ENCODE data around the gene GPR87.

DNA sequence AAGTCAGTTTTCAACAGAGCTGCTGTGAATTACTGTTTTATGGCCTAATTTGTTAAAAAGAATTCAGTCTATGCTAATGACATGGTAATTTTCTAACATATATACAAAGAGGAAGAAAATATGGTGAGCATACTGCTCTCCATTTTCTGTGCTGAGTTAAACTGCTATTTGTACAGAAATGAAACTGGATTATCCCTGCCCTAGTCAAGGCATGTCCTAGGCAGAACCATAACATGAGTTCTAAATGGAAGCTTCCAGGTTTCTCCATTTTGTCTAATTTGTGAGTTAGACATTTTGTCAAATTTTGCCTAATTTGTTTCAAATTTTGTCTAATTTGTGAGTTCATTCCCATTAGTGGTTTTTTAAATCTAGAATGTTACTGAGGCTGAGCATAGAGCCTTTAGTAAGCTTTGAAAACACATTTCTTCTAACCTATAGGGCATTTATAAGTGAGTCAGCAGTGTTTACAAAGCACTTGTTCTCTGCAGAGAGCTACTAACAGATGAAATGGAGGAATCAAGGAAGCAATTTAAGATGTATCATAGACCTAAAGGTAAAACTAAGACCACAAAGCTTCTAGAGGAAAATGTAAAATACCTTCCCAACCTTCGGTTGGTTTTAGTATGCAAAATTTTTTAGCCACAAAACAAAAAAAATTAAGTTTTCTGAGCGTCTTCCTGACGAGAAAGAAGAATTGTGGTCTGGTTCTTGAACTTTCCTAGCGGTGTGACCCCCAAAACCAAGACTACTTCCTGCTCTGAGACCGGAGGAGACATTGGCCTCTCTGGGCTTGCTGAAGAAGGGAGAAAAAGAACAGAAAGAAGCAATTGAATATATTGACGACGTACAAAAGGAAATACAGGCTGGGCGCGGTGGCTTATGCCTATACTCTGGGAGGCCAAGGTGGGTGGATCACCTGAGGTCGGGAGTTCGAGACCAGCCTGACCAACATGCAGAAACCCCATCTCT is 48.1 kb downstream of the GPR87 start:
- TF ChIP-seq, protein P1, sequence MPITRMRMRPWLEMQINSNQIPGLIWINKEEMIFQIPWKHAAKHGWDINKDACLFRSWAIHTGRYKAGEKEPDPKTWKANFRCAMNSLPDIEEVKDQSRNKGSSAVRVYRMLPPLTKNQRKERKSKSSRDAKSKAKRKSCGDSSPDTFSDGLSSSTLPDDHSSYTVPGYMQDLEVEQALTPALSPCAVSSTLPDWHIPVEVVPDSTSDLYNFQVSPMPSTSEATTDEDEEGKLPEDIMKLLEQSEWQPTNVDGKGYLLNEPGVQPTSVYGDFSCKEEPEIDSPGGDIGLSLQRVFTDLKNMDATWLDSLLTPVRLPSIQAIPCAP (CRISPR knock-in tag; IDR thresholded peaks at IDR 0.05), result no peak
- TF ChIP-seq ZNF317 (CRISPR knock-in tag; IDR thresholded peaks at IDR 0.05; ENCODE audit: borderline replicate concordance, low read depth) (no peak), MXD4 (CRISPR knock-in tag; IDR thresholded peaks at IDR 0.05; ENCODE audit: borderline replicate concordance) (no peak), SMAD3 (CRISPR knock-in tag; IDR thresholded peaks at IDR 0.05; ENCODE audit: borderline replicate concordance) (no peak), ELF4 (CRISPR knock-in tag; IDR thresholded peaks at IDR 0.05; ENCODE audit: low read depth) (no peak), GABPB1 (CRISPR knock-in tag; IDR thresholded peaks at IDR 0.05) (no peak), NR1H2 (CRISPR knock-in tag; IDR thresholded peaks at IDR 0.05) (no peak), KAT7 (CRISPR knock-in tag; IDR thresholded peaks at IDR 0.05; ENCODE audit: borderline replicate concordance) (no peak), GRHL2 (CRISPR knock-in tag; IDR thresholded peaks at IDR 0.05; ENCODE audit: insufficient replicate concordance, severe bottlenecking) (no peak), ZNF671 (CRISPR knock-in tag; IDR thresholded peaks at IDR 0.05) (no peak)
- TF ChIP-seq, protein P2, sequence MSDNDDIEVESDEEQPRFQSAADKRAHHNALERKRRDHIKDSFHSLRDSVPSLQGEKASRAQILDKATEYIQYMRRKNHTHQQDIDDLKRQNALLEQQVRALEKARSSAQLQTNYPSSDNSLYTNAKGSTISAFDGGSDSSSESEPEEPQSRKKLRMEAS (CRISPR knock-in tag; IDR thresholded peaks at IDR 0.05), result no peak
- TF ChIP-seq, protein P3, sequence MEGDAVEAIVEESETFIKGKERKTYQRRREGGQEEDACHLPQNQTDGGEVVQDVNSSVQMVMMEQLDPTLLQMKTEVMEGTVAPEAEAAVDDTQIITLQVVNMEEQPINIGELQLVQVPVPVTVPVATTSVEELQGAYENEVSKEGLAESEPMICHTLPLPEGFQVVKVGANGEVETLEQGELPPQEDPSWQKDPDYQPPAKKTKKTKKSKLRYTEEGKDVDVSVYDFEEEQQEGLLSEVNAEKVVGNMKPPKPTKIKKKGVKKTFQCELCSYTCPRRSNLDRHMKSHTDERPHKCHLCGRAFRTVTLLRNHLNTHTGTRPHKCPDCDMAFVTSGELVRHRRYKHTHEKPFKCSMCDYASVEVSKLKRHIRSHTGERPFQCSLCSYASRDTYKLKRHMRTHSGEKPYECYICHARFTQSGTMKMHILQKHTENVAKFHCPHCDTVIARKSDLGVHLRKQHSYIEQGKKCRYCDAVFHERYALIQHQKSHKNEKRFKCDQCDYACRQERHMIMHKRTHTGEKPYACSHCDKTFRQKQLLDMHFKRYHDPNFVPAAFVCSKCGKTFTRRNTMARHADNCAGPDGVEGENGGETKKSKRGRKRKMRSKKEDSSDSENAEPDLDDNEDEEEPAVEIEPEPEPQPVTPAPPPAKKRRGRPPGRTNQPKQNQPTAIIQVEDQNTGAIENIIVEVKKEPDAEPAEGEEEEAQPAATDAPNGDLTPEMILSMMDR (IDR thresholded peaks at IDR 0.05), result no peak
- TF ChIP-seq, protein P4, sequence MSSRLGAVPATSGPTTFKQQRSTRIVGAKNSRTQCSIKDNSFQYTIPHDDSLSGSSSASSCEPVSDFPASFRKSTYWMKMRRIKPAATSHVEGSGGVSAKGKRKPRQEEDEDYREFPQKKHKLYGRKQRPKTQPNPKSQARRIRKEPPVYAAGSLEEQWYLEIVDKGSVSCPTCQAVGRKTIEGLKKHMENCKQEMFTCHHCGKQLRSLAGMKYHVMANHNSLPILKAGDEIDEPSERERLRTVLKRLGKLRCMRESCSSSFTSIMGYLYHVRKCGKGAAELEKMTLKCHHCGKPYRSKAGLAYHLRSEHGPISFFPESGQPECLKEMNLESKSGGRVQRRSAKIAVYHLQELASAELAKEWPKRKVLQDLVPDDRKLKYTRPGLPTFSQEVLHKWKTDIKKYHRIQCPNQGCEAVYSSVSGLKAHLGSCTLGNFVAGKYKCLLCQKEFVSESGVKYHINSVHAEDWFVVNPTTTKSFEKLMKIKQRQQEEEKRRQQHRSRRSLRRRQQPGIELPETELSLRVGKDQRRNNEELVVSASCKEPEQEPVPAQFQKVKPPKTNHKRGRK (CRISPR knock-in tag; IDR thresholded peaks at IDR 0.05; ENCODE audit: borderline replicate concordance), result no peak
- TF ChIP-seq, protein P5, sequence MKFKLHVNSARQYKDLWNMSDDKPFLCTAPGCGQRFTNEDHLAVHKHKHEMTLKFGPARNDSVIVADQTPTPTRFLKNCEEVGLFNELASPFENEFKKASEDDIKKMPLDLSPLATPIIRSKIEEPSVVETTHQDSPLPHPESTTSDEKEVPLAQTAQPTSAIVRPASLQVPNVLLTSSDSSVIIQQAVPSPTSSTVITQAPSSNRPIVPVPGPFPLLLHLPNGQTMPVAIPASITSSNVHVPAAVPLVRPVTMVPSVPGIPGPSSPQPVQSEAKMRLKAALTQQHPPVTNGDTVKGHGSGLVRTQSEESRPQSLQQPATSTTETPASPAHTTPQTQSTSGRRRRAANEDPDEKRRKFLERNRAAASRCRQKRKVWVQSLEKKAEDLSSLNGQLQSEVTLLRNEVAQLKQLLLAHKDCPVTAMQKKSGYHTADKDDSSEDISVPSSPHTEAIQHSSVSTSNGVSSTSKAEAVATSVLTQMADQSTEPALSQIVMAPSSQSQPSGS (CRISPR knock-in tag; IDR thresholded peaks at IDR 0.05; ENCODE audit: borderline replicate concordance, low read depth), result no peak
